ENCODE results near the gene CUX1.

CUX1 gene

DNA sequence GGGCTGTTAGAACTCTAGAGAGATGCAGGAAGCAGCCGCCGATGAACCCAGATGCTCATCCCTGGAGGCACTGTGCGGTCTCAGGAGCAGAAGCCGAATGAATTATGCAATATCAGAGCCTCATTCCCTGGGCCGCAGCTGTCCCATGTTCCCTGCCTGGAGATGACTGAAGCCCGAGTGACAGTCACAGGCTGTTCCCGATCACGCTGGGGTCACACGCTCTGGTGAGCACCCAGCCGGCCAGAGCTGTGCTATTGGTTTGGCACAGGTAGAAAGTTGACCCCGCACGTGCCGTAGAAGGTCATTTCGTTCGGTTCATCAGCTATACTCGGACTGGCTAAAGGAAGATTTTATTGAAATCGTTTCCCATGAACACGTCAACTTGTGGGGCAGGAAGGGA lies 328.7 kb downstream of the CUX1 start:
- in situ Hi-C loops (cut with HindIII; ENCODE audit: low sequenced_read_pairs): no loop called here
- H3K4me3 ChIP-seq (ENCODE audit: low read depth, low read length): no peak overlapping the region
- no peak for DNase-seq (ENCODE audit: low read depth, low spot score)
- TF ChIP-seq, protein P1, sequence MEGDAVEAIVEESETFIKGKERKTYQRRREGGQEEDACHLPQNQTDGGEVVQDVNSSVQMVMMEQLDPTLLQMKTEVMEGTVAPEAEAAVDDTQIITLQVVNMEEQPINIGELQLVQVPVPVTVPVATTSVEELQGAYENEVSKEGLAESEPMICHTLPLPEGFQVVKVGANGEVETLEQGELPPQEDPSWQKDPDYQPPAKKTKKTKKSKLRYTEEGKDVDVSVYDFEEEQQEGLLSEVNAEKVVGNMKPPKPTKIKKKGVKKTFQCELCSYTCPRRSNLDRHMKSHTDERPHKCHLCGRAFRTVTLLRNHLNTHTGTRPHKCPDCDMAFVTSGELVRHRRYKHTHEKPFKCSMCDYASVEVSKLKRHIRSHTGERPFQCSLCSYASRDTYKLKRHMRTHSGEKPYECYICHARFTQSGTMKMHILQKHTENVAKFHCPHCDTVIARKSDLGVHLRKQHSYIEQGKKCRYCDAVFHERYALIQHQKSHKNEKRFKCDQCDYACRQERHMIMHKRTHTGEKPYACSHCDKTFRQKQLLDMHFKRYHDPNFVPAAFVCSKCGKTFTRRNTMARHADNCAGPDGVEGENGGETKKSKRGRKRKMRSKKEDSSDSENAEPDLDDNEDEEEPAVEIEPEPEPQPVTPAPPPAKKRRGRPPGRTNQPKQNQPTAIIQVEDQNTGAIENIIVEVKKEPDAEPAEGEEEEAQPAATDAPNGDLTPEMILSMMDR (IDR thresholded peaks at IDR 0.05; ENCODE audit: low read depth, low read length): no peak

- in situ Hi-C loops (cut with HindIII; ENCODE audit: low sequenced_read_pairs): no loop called here
- TF ChIP-seq, protein P1 (IDR thresholded peaks at IDR 0.05; ENCODE audit: low read depth, low read length): no peak
Measured at GRCh38 chr7:102147008-102147407, 329.6 kb downstream of the CUX1 start.

GRCh38 chr7:102148799-102149198 lies 331.4 kb downstream of the CUX1 start:
- H3K4me3 ChIP-seq (ENCODE audit: low read depth, low read length): no peak overlapping the region
- TF ChIP-seq, protein P1 (IDR thresholded peaks at IDR 0.05; ENCODE audit: low read depth, low read length): no peak
- in situ Hi-C loops (cut with HindIII; ENCODE audit: low sequenced_read_pairs): no loop called here
- no peak for DNase-seq (ENCODE audit: low read depth, low spot score)

More at GRCh38 chr7:102147008-102147407, 329.6 kb downstream of the CUX1 start:
- no peak overlapping the region for H3K4me3 ChIP-seq (ENCODE audit: low read depth, low read length)
- DNase-seq (ENCODE audit: low read depth, low spot score): no peak

GRCh38 chr7:102149416-102149815 lies 332.0 kb downstream of the CUX1 start:
- in situ Hi-C loops (cut with HindIII; ENCODE audit: low sequenced_read_pairs): no loop called here
- TF ChIP-seq, protein P1 (IDR thresholded peaks at IDR 0.05; ENCODE audit: low read depth, low read length): no peak
- H3K4me3 ChIP-seq (ENCODE audit: low read depth, low read length): no peak overlapping the region
- DNase-seq (ENCODE audit: low read depth, low spot score): no peak

DNA sequence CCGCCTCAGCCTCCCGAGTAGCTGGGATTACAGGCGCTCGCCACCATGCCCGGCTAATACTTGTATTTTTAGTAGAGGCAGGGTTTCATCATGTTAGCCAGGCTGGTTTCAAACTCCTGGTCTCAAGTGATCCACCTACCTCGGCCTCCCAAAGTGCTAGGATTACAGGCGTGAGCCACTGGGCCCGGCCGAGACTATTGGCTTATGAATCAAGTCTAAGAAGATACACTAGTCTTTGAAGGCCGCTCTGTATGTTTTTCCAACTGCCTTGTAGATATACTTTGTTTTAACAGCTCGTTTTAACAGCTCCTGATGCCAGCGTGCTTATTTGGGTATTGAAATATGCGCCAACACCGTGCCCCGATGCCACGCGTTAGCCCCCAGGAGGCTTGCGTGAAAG lies 332.8 kb downstream of the CUX1 start:
- TF ChIP-seq, protein P1 (IDR thresholded peaks at IDR 0.05; ENCODE audit: low read depth, low read length): no peak
- H3K4me3 ChIP-seq (ENCODE audit: low read depth, low read length): no peak overlapping the region
- DNase-seq (ENCODE audit: low read depth, low spot score): no peak
- in situ Hi-C loops (cut with HindIII; ENCODE audit: low sequenced_read_pairs): no loop called here

GRCh38 chr7:102152672-102153598 lies 335.5 kb downstream of the CUX1 start:
- in situ Hi-C loops (cut with HindIII; ENCODE audit: low sequenced_read_pairs): no loop called here
- H3K4me3 ChIP-seq (ENCODE audit: low read depth, low read length): no peak overlapping the region
- peak; percentile 66 for DNase-seq (ENCODE audit: low read depth, low spot score)
- TF ChIP-seq, protein P1 (IDR thresholded peaks at IDR 0.05; ENCODE audit: low read depth, low read length): no peak
